NCI-H146 treated with DMSO at 0.1 percent for 48 hours (cell line): ENCODE results near the gene EPS15.
"Not testable (repeated sequence)": the region's sequence is repeated elsewhere in the genome, so short reads cannot be mapped to it uniquely, and the experiment has no call there.

ENCODE experiments used
- DNase-seq: peaks from one replicate; lab custom pipeline; 2025; ENCODE audit not compliant: unreplicated experiment; lab: John Stamatoyannopoulos, UW

Gene EPS15

DNA sequence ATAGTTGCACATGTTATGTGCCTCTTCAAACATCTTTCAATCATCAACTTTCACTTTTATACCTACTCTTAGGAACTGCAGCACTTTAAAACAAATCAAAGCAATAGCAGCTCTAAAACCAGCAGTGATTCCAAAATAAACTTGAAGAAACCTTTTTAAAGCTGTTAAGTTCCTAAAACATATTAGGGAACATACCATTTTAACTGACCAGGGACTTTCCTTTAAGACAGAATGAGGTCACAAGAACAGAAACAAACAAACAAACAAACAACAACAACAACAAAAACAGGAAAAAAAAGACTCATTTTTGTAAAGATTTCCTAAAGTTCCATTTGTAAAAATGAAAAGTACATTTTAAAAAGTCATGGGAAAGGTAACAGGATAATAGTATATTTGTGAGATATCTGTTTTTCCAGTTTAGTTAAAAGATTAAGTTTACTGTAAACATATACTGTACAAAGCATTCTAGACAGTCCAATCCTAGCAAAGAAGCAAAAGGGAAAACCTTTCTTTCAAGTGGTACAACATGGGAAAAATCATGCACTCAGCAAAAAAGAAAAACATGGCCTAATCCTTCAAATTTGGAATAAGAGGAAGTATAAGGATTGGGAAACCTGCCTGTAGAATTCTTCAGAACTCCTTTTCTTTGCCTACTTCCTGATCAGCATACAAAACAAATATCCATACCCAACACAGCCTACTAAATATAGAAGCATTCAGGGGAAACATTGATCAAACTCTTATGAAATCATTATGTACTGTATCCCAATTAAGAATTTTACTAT lies 45.5 kb downstream of the EPS15 start:
- no peak for DNase-seq

DNA sequence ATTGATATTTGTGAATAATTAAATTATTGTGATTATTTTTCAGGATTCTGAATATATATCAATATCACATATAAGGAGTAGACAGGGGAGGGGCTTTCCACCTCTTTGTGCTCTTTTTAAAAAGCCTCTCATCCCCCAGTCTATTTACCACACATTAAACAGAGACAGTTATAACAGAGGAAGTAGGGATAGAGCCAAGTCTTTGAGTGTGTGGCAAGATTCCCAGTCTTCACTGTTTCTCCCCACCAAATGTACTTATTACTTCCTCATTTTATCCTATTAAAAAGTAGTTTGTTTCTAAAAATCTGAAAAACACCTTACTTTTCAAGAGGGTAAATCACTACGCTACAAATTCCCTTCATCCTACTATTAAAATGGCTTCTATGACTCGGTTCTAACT lies 46.7 kb downstream of the EPS15 start:
- no peak for DNase-seq

DNA sequence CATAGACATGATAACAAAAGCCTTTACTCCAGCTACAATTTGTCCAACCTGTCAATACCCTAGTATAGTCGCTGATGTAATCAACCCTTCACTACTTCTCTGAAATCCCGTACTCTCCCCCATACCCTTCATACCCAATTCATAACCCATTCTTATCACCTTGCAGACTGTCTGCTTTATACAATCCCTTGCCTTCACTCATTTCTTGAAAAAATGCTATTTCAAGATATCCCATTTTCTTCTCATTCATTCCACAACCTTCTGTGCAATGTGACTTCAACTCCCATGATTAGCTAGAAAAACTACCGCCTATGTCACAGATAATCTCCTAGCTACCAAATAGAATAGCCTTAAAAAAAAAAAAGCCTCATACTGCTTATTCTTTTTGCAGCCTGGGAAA lies 49.5 kb downstream of the EPS15 start:
- no peak for DNase-seq

- no peak for DNase-seq
Observed at GRCh38 chr1:51464828-51465227, 54.2 kb downstream of the EPS15 start.

DNA sequence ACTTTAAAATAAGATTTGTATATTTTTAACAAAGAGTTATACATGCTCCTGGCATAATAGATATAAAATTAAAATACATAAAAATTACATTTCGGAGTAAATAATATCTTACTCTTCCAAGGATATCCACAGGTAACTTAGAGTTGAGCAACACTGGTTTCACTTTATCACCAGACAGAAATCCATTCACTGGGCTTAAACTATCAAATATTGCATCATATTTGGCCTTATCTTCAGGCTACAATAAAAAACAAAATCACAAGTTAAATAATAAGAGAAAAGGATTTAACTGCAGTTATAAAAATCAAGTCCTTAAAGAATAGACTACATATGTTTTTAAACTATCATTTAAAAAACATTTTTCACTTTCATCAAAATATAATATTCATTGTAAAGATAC lies 55.5 kb downstream of the EPS15 start:
- DNase-seq: no peak

- not testable (repeated sequence) for DNase-seq
Observed at GRCh38 chr1:51462289-51462688, 56.8 kb downstream of the EPS15 start.

DNA sequence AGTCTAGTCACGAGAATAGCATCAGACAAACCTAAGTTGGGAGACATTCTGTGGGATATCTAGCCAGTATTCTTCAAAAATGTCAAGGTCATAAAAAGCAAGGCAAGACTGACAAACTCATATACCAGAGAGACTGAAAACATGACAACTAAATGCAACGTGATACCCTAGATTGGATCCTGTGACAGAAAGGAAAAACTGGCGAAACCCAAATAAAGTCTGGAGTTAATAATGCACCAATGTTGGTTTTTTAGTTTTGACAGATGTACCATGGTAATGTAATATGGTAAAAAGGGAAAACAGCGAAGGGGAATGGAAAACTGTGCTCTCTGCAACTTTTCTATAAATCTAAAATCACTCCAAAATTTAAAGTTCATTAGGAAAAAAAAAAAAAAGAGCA lies 64.5 kb downstream of the EPS15 start:
- DNase-seq: no peak

- no peak for DNase-seq
Observed at GRCh38 chr1:51453010-51453409, 66.1 kb downstream of the EPS15 start.

DNA sequence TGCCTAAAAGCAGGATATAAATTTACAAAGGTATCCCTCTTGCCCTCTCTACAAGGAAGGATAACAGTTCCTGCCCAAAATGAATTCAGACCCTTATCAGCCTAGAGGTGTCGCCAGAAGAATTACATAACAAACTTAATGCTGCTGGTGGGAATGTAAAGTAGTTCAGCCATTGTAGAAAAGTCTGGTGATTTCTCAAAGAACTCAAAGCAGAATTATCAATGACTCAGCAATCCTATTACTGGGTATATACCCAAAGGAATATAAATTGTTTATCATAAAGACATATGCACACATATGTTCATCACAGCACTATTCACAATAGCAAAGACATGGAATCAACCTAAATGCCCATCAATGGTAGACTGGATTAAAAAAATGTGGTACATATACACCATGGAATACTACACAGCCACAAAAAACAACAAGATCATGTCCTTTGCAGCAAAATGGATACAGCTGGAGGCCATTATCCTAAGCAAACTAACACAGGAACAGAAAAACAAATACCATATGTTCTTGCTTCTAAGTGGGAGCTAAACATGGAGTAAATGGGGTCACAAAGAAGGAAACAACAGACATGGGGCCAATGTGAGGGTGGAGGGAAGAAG lies 70.1 kb downstream of the EPS15 start:
- not testable (repeated sequence) for DNase-seq

DNA sequence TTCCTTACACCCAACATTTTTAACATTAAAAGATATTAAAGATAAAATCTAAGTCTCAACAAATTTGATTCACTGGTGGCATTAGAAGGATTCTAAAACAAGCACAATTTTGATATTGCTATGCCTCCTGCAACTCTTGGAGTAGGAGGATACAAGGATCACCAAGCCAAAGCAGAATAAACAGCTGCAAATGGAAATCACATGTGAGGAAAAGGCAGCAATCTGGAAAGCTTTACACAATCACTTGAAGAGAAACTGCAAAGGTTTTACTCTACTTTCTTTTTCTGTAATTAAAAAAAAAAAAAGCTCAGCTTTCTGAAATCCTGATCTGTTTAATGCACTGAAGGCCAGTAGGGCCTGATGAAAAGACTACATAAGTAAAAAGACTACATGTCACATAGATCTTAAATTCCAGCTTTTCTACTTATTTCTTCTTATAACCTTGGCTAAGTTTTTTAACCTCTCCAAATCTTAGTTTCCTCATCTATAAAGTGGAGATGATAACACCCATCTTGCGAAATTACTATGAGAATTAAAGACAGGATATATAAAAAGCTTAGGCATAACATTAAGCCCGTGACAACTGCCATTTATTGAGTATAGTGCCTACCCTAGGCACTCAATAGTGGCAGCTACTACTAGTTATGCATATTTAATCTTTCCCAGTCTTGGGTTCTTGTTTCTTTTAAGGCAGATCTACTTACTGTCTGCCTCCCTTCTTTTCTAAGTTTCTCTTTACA lies 73.5 kb downstream of the EPS15 start:
- no peak for DNase-seq

DNA sequence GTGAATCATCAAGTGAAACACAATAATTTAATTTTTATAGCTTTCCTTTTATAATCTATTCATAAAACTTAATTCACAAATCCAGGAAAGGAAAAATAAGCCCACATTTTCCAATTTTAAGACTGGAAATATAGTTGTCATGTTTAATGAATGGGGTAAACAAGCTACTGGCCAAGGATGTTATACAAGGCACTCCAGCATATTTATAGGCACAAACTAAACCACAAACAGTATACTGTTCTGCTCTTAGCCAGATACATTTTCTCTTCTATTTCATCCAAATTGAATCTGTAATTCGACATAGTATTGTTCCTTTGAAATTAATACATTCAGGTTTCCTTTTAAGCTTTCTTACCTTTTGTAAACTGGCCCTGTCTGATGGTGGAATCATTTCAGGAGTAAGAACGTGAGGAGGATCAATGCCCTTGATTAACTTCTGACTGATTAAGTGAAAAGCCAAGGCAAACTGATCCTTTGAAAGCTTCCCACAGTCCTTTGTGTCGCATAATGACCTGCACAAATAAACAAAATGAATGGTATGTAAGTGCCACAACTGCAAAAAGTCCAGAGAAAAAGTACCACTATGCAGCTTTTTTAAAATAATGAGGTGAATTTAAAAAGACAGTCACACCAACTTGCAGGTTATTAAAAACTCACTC lies 74.4 kb downstream of the EPS15 start:
- no peak for DNase-seq

- no peak for DNase-seq
Observed at GRCh38 chr1:51444096-51444495, 75.0 kb downstream of the EPS15 start.

DNA sequence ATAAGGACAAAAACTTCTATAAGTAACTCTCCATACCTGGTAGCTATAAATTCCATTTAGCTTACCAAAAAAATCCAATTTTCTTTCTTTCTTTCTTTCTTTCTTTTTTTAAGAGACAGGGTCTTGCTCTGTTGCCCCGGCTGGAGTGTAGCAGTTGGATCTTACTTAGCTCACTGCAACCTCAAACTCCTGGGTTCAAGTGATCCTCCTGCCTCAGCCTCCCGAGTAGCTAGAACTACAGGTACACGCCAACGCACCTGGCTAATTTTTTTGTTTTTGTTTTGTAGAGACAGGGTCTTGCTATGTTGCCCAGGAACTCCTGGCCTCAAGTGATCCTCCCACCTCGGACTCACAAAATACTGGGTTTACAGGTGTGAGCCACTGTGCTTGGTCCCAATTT lies 75.5 kb downstream of the EPS15 start:
- no peak for DNase-seq

DNA sequence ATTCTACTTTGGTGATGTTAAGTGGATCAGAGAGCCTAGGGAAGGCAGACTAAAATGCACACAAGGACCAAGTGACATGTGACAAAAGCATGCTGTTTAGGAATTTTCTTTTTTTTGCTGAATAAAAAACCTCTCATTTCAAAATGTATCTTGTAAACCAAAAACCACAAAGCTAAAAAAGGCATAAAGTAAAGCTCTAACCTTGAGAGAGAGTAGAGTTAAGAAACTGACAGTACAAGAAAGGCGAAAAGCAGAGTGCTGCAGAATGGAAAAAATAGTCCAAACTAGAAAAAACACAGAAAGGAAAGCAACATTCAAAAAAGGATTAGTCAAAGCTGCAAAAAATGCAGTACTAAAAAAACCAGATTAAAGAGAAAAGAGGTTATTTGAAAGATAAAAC lies 76.5 kb downstream of the EPS15 start:
- no peak for DNase-seq

DNA sequence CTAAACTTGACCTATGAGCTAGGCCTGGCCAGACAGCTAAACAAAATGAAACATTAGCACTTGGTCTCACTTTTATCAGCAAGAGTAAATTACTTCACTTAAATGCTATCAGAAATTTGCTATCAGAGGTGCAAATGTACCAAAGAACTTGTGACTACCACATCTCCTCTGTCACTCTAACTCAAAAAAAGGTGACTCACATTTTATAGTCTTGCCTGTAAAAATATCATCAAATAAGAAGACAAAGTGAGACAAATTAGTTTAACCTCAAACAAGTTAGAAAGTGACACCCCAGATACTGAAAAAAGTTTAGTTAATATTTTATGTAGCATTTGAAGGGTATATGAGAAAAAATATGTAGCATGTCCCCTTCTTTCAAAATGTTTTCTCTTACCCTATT lies 76.9 kb downstream of the EPS15 start:
- no peak for DNase-seq

GRCh38 chr1:51439895-51440294 lies 79.2 kb downstream of the EPS15 start:
- DNase-seq: no peak

GRCh38 chr1:51439053-51439452 lies 80.0 kb downstream of the EPS15 start:
- DNase-seq: no peak

DNA sequence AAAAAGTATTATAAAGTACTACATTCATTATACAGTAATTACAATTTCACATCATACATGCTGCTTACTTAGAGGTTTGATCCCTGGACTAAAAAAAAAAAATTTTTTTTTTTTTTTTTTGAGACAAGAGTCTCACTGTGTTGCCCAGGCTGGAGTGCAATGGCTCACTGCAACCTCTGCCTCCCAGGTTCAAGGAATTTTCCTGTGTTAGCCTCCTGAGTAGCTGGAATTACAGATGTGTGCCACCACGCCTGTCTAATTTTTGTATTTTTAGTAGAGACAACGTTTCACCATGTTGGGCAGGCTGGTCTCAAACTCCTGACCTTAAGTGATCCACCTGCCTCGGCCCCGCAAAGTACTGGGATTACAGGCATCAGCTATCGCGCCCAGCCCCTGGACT lies 81.7 kb downstream of the EPS15 start:
- DNase-seq: not testable (repeated sequence)

DNA sequence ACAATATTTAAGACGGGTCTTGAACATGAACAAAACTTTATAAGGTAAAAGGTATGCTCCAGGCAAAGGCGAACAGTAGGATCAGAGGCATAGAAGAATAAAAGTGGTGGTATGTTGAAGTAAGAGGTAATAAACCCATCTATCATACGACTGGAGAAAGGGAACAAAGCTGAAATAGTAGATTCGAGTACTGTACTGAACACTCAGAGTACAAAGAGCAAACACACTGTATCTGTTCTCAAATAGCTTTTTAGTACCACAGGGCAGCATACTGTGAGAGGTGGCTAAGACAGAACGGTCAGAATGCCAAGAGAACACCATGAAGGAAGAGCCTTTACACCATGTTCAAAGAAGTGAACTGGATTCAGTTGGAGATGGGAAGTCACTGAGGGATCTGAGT lies 83.2 kb downstream of the EPS15 start:
- DNase-seq: no peak

- no peak for DNase-seq
Observed at GRCh38 chr1:51433972-51434510, 85.0 kb downstream of the EPS15 start.

- no peak for DNase-seq
Observed at GRCh38 chr1:51433269-51433971, 85.6 kb downstream of the EPS15 start.
